OCI-LY1 (cell line): Measurements from ENCODE around the gene SURF4.

Experiments
- H2AFZ ChIP-seq: fragments of 200-600 bp; sonication (generic), shearing (Covaris generic); 2 replicates; pipeline ENCODE4 v1.6.0; 2014; ENCODE audit warnings: antibody characterized with exemption, mild to moderate bottlenecking, low read length
- H3F3A ChIP-seq: fragments of 200-600 bp; sonication (generic), shearing (Covaris generic); 2 replicates; pipeline ENCODE4 v1.6.0; 2014; ENCODE audit warnings: mild to moderate bottlenecking, antibody characterized with exemption, low read length, moderate library complexity; ENCODE audit not compliant: insufficient read depth
- H3K27ac ChIP-seq: fragments of 200-600 bp; sonication (generic); 2 replicates; pipeline ENCODE4 v1.5.1; 2014; ENCODE audit warnings: low read length, mixed run types, mild to moderate bottlenecking, low read depth; ENCODE audit not compliant: poor library complexity, severe bottlenecking
- H3K27me3 ChIP-seq: fragments of 200-600 bp; sonication (generic); 2 replicates; pipeline ENCODE4 v1.6.0; 2014; ENCODE audit warnings: antibody characterized with exemption, mild to moderate bottlenecking, low read length, moderate library complexity; ENCODE audit not compliant: insufficient read depth
- H3K36me3 ChIP-seq: fragments of 200-600 bp; sonication (generic); 2 replicates; pipeline ENCODE4 v1.6.1; 2014; ENCODE audit warnings: mild to moderate bottlenecking, antibody characterized with exemption, low read length, moderate library complexity, mixed read lengths; ENCODE audit not compliant: insufficient read depth
- H3K4me1 ChIP-seq: fragments of 200-600 bp; sonication (generic); 2 replicates; pipeline ENCODE4 v1.5.1; 2014; ENCODE audit warnings: mild to moderate bottlenecking, low read length, moderate library complexity; ENCODE audit not compliant: insufficient read depth, severe bottlenecking
- H3K4me2 ChIP-seq: fragments of 200-600 bp; sonication (generic), shearing (Covaris generic); 2 replicates; pipeline ENCODE4 v1.6.1; 2014; ENCODE audit warnings: low read length
- H3K4me3 ChIP-seq: fragments of 200-600 bp; sonication (generic); 2 replicates; pipeline ENCODE4 v1.5.1; 2014; ENCODE audit warnings: low read length, low read depth, mild to moderate bottlenecking, mixed read lengths; ENCODE audit not compliant: poor library complexity, severe bottlenecking
- H3K79me2 ChIP-seq: fragments of 200-600 bp; shearing (Covaris generic); 2 replicates; pipeline ENCODE4 v1.6.1; 2016; ENCODE audit warnings: mixed run types, low read length, mixed read lengths; ENCODE audit not compliant: insufficient read depth
- H3K9ac ChIP-seq: fragments of 200-600 bp; sonication (generic), shearing (Covaris generic); 2 replicates; pipeline ENCODE4 v1.6.1; 2014; ENCODE audit warnings: mild to moderate bottlenecking, low read length, mixed read lengths
- H3K9me2 ChIP-seq: fragments of 200-600 bp; sonication (generic), shearing (Covaris generic); 2 replicates; pipeline ENCODE4 v1.6.1; 2014; ENCODE audit warnings: low read depth, mild to moderate bottlenecking, low read length, mixed read lengths
- H3K9me3 ChIP-seq: fragments of 200-600 bp; shearing (Covaris generic); 2 replicates; pipeline ENCODE4 v1.6.1; 2014; ENCODE audit warnings: low read length, mixed read lengths
- H4K20me1 ChIP-seq: fragments of 200-600 bp; sonication (generic), shearing (Covaris generic); 2 replicates; pipeline ENCODE4 v1.6.0; 2016; ENCODE audit warnings: mild to moderate bottlenecking, low read length; ENCODE audit not compliant: insufficient read depth
- EZH2 ChIP-seq: fragments of 200-600 bp; sonication (generic), shearing (Covaris generic); IDR thresholded peaks from 2 replicates; pipeline ENCODE4 v1.8.0; 2017; ENCODE audit warnings: borderline replicate concordance, mixed run types, mild to moderate bottlenecking, antibody characterized with exemption, low read length, moderate library complexity, mixed read lengths
- TF ChIP-seq, protein P1 (sequence below): fragments of 200-600 bp; sonication (generic), shearing (Covaris generic); IDR thresholded peaks from 2 replicates; pipeline ENCODE4 v1.5.1; 2017; ENCODE audit warnings: mild to moderate bottlenecking, antibody characterized with exemption, low read length, moderate library complexity, mixed read lengths

SURF4 gene

DNA sequence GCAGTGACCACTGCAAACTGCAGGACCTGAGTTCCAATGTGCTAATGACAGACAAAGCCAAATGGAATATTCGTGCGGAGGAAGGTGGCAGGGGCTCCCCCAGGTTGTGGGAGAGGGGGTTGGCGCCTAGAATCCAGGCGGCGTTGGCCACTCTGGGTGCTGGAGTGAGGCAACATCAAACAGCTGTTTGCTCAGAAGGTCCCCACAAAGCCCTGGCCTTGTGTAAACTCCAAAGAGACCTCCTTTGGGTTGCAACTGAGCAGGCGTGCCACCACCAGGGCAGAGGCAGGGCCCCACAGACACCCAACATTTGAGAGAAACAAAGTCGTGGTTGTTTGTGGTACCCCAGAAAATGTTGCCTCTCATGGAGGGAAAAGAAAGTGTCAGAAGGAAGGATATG is 14.9 kb upstream of the SURF4 start:
- H3K36me3 ChIP-seq, result no peaks in the 10 kb centered on the region; the same call in 1 of the 2 replicates
- H3K4me1 ChIP-seq, result no peaks in the 10 kb centered on the region
- H2AFZ ChIP-seq, result no peak overlapping the region
- TF ChIP-seq EZH2, result no peak
- TF ChIP-seq, protein P1, sequence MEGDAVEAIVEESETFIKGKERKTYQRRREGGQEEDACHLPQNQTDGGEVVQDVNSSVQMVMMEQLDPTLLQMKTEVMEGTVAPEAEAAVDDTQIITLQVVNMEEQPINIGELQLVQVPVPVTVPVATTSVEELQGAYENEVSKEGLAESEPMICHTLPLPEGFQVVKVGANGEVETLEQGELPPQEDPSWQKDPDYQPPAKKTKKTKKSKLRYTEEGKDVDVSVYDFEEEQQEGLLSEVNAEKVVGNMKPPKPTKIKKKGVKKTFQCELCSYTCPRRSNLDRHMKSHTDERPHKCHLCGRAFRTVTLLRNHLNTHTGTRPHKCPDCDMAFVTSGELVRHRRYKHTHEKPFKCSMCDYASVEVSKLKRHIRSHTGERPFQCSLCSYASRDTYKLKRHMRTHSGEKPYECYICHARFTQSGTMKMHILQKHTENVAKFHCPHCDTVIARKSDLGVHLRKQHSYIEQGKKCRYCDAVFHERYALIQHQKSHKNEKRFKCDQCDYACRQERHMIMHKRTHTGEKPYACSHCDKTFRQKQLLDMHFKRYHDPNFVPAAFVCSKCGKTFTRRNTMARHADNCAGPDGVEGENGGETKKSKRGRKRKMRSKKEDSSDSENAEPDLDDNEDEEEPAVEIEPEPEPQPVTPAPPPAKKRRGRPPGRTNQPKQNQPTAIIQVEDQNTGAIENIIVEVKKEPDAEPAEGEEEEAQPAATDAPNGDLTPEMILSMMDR, result no peak
- H3F3A ChIP-seq, result no peaks in the 10 kb centered on the region
- peaks cover 7% of the 10 kb centered on the region; the same call in 1 of the 2 replicates for H3K27me3 ChIP-seq
- H4K20me1 ChIP-seq, result no peaks in the 10 kb centered on the region
- H3K9me2 ChIP-seq, result no peaks in the 10 kb centered on the region
- H3K9ac ChIP-seq, result no peak overlapping the region
- no peak overlapping the region for H3K27ac ChIP-seq
- H3K9me3 ChIP-seq, result no peaks in the 10 kb centered on the region
- H3K4me2 ChIP-seq, result no peak overlapping the region
- no peak overlapping the region for H3K4me3 ChIP-seq
- no peaks in the 10 kb centered on the region for H3K79me2 ChIP-seq

DNA sequence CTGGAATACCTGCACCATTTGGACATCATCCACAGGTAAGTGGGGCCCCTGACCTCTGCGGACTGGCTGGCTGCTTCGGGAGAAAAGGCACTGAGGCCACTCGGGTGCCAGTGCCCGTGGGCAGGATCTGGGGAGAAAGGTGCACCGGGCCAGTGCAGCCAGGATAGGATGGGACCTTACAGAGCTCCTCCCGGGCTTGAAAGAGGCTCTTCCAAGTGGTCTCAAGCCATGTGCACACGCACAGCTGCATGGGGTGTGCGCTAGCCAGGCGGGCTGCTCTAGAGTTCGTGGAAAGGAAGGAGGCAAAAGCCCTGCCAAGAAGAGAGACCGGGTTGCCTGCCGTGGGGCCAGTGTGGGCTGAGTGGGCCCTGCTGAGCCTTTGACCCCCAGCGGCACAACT is 13.7 kb upstream of the SURF4 start:
- Histone ChIP-seq H3K4me1 (no peaks in the 10 kb centered on the region), H3F3A (no peaks in the 10 kb centered on the region), H3K9me2 (no peaks in the 10 kb centered on the region), H3K79me2 (no peaks in the 10 kb centered on the region), H3K9me3 (no peaks in the 10 kb centered on the region), H3K9ac (no peak overlapping the region), H3K36me3 (no peaks in the 10 kb centered on the region; the same call in 1 of the 2 replicates), H4K20me1 (no peaks in the 10 kb centered on the region), H3K27ac (no peak overlapping the region), H3K27me3 (peaks cover 7% of the 10 kb centered on the region; the same call in 1 of the 2 replicates), H2AFZ (no peak overlapping the region), H3K4me3 (no peak overlapping the region), H3K4me2 (no peak overlapping the region)
- TF ChIP-seq EZH2, result no peak
- TF ChIP-seq, protein P1, result no peak

DNA sequence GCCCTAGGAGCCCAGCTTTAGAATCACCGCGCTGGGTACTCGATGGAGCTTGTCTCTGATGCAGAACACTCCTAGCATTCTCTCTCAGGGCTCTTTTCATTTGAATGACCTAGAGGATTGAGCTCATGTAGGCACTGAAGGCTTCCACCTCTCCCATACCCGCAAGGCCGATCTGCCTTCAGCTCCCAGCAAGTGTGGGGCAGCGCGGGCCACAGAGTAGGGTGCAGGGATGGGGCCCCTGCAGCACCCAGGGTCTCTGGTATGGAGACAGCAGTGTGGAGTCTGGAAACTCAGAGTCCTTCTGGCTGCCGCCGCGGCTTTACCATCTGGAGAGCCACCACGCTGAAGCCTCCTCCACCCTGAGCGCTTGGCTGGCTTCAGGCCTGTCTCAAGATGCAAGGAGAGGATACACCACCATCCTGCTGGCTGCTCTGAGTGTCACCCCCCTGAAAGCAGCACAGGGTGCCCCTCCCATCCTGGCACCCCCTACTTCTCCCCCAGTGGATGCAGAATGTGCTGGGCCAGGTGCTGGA is 13.2 kb upstream of the SURF4 start:
- Histone ChIP-seq H2AFZ (no peak overlapping the region), H3K9ac (no peak overlapping the region), H3F3A (no peaks in the 10 kb centered on the region), H3K36me3 (no peaks in the 10 kb centered on the region; the same call in 1 of the 2 replicates), H3K27ac (no peak overlapping the region), H3K9me2 (no peaks in the 10 kb centered on the region), H3K27me3 (peaks cover 7% of the 10 kb centered on the region; the same call in 1 of the 2 replicates), H3K4me3 (no peak overlapping the region), H3K4me2 (no peak overlapping the region), H4K20me1 (no peaks in the 10 kb centered on the region), H3K4me1 (no peaks in the 10 kb centered on the region), H3K9me3 (no peaks in the 10 kb centered on the region), H3K79me2 (no peaks in the 10 kb centered on the region)
- no peak for TF ChIP-seq EZH2
- TF ChIP-seq, protein P1, result no peak
